Left hindlimb (tissue), 1 donor: ENCODE results near the gene INKA2.

Experiments used
- DNase-seq: peaks from one replicate; pipeline ENCODE4 v3.0.0-alpha.2; 2018

Gene INKA2

DNA sequence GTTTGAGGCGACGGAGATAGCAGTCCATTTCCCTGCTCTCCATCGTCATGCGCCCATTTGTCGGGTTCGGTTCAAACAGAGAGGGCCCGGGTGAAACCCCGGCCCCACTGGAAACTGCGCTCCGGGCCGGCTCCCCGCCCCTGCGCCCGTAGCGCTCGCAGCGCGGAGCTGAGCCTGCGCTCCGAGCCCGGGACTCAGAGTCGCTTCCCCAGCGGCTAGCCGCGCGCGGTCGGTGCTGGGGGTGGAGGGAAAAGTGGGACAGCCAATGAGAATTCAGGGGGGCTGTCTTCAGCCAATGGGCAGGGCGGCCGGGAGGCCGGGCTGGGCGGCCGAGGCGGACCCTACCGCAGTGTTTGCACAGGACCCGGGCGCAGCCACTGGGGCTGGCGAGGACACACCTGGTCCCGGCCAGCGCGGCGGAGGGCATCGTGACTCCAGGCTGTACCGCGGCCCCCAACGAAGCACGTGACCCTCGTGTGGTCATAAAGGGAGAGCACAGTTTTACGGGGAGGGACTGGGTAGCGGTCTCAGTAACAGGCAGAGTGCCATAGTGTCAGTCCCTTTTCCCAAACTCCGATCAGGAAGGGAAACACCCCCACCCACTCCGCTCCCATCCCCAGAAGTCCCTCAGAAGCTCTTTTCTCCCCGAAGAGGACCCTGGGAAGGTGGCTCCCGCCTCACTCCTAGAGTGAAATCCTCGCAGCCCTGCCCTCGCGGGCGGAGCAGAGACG is at the start of gene INKA2:
Gene INKA2 (minus strand): TSS at position 202 of the 731 bp plus-strand sequence. CDS start 153 bp downstream, at position 49.
- peak; percentile 92 for DNase-seq

DNA sequence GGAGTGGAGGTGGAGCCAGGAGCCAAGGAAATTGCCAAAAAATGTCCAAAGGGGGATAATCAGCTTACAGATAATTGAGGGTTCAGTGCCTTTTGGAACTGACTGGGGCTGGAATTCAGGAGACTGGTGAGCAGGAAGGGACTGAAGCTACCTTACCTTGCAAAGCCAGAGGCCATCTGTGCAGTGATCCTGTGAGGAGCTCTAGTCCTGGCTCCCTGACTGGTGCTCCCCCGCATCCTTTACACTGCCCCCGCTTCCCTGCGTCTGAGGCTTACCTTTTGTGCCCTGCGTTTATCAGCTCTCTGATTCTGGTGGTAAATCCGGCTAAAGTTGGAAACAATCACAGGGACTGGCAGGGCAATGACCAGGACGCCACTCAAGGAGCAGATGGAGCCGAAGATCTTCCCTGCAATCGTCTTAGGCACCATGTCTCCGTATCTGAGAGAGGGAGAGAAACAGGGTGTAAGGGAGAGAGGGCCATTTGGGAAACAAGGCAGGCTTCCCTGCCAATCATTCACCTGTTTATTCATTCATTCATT is 47.5 kb upstream of the INKA2 start:
- DNase-seq: no peak

DNA sequence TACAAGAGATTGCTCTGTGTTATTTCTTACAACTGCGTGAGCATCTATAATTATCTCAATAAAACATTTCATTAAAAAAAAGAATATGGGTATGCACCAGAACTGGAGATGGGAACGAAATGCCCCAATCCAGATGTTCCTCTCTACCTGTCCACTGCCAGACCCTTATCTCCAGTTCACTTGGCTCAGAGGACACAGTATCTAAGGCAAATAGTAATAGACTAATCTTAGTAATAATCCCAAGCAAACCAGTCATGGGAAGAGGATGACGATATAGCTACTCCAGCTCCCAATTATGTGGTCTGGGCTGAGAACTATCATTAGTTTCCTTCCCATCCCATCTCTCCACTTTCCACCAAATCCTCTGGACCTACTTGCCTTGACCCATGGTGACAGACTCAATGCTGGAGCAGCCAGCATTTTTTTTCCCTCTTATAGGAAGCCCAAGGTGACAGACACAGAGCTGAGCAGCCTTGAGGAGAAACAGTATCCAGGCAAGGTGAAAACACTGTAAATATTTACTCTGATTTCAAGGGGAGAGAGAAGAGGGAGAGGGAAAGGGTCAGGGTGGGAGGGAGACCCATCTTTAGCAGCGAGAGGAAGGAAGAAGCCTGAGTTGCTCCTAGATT is 45.2 kb upstream of the INKA2 start:
- DNase-seq: no peak

DNA sequence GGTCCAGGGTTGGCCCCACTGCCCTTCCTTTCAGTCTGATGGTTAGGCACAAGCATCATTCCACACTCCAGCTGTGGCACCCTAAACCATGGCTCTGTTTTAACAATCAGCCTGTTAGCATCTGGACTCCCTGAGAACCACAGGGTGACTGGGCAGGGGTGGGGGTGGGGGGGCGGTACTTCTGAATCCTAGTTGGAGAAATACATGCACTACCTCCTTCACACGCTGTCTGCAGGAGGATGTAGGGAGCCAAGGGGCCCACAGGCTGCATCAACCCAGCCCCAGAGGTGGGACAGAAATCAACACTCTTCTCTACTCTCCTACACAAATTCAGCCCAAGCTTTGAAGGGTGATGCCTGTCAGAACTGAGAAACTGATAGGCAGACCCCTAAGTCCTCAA is 40.4 kb upstream of the INKA2 start:
- no peak for DNase-seq

DNA sequence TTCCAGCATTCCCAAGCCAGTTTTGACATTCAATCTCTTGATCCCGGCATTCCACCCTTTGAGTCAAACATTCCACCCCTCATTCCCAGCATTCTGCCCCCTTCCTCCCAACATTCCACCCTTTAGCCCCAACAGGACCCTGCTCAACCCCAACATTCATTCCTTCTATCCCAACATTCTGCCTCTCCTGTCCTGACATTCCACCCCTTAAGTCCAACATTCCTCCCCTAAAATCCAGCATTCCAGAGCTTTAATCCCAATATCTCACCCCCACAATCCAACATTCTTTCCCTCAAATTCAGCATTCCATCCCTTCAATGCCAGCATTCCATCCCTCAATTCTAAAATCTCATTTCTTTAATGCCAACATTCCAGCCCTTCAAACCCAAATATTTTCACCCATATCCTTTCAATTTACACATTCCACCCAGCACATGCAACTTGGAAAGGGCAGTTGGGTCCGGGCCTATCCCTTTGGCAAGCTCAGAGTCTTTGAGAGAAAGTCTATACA is 39.4 kb upstream of the INKA2 start:
- DNase-seq: no peak

DNA sequence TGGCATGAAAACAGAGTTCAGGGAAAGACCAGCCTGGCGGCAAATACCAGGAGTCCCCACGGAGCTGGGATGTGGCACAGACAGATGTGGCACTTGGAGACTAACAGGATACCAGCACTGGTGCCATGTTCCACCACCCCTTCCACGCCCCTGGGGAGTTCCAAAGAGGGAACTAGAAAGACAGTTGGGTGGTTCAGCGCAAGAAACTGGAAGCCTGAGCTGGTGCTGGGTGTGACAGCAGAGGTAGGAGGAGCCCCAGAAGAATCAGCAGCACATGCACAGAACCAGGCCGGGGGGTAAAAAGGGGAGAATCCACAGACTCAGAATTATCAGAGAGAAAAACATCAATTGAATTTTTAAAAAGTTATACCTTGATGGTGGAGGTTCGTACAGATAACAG is 38.9 kb upstream of the INKA2 start:
- no peak for DNase-seq

DNA sequence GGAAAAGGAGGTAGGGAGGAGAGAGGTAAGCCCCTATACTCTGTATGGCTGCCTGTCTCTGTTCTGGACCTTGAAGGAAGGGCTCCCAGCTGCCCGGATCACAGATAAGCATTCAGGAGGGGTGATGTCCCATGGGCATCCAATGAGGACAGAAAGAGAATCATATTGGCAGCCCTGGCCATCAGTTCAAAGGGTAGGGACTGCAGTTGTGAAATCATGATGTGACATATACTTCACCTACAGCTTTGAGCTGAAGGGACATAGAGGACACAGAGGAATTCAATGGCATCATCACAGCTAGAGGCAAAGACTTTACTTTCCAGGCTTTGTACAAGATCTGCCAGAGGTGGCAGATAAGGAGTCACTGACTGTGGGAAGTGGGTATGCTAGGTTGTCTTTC is 38.1 kb upstream of the INKA2 start:
- no peak for DNase-seq

DNA sequence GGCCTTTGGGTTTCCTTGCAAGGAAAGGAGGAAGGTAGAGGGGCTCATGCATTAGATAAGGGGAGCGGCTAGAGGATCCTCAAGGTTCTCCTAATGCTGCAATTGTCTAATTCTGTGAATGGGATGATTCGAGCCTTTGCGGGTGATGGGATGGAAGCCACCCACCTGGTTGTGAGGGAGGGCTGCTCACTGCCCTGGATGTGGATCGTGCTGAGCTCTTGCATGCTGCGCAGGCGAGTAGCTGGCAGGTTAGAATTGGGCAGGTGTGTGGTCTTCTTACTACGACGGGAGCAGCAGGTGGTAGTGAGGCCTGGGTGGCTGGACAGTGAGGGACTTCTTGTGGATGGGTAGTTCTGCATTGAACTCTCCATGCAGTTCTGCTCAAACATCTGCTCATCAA is 37.7 kb upstream of the INKA2 start:
- no peak for DNase-seq

DNA sequence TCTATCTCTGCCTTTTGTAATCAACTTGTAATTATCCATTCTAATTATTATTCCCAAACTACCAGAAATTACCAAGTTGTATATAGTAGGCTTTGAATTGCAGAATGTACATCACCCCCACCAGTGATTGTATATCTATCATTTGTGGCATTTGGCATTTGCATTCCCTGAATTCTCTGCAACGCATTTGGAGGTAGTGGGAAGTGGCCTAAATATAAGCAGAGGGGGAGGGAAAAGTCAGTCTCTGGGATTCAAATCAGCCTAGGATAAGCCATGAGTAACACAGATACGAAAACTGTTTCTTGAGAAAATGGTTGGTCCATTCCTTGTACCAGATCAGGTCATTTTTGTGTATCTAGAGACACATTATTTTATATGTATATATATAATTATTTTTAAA is 37.2 kb upstream of the INKA2 start:
- no peak for DNase-seq

DNA sequence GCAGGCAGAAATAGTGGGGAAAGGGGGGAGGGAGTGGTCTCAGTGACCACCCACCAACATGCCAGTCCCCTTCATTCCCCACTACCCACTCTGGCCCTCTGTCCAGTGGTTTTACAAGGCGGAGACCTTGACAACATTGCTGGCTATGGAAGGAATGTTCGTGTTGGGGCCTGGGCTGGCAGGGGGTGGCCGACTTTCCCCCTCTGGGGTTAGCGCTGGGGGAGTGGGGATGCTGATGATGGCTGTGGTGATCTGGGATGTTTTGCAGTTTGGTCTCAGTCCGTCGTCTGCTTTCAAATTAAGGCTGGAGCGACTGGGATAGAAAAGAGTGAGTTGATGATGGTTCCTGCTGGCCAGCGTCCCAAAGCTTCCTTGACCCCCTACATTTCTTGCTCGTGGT is 36.8 kb upstream of the INKA2 start:
- no peak for DNase-seq

DNA sequence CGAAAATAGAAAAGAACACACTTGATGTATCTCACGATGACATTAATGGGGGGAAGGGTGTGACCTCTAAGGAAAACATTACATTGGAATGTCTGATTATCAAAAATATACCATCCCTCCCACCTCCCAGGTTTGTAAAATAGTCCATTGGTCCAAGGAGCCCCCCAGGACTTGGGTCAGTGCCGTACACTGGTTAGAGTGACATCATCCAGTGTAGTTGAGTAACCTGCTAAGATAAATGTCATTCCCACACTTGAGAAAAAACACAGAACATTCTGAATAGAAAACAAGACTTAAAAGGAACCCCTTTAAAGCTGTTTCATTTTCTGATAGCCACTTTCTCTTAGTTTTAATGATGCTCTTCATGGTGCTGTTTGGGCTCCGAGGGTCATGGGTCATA is 31.7 kb upstream of the INKA2 start:
- no peak for DNase-seq

DNA sequence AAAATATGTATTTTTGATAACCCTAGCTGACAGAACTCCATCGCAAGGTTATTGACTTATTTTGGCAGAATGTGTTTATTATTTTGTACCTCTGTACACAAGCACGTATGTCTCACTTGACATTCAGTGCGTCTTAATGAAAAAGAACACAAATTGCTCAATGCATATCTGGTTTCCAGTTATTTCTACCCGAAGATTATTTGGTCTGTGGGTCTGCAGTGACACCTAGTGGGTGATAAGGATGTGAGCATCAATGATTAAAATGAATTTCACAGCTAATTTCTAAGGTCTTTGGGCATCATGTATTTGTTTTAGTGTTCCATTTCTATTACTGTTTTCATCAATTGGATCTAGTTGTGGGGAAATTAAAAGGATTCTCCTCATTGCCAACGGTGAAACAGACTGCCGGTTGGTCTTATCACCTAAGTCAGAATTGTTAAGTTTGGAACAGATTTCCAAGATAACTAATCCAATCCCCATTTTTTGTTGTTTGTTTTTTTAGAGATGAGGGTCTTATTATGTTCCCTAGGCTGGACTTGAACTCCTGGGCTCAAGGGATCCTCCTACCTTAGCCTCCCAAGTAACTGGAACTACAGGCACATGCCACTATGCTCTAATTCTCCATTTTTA is 30.4 kb upstream of the INKA2 start:
- DNase-seq: no peak

DNA sequence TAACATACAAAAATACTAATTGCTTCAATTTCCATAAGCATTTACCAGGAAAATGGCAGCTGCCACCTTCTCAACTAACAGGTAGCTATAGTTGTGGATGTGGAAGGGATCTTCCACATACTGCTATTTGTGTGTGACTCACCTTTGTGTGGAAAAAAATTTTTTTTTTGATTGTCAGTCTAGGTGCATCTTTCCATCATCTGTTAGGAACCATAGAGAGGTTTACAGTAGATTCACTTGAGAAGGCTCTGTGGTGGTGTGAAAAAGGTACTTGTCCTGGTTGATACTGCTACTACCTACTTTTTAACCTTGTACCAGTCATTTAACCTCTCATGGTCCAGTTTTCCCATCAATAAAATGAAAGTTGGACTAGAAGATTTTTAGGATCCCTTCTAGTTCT is 29.4 kb upstream of the INKA2 start:
- DNase-seq: no peak

DNA sequence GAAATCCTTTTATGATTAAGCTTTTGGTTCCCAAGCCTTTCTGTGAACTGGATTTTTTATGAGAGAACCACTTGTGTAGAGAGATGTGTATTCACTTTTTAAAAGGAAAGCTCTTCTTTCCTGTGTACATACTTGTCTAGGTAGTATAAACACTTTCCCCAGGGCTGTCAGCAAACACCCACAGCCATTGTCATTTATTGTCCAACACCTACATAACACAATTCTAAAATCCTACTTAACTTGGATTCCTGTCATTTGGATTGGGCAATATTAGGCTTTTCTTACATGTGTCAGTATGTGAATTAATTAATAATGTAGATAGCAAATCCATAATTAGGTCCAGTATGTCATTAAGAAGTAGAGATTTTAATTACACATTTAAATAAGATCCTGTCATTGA is 28.8 kb upstream of the INKA2 start:
- no peak for DNase-seq

DNA sequence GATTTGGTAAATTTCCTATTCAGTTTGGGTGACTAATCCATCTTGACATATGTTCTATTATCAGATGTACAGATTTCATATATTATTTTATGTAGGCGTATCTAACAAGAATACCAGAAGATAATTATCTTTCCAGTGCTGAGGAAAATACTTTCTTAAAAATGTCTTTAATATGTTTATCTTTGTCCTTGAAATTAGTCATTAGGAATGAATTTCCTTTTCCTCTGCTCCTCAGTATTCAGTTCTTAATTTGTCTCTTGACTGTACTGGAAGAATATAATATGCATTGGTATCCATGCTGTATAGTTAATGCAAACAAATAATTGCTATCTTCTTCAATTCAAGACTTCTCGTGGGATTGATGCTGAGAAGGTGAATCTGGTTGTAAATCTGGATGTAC is 23.1 kb upstream of the INKA2 start:
- no peak for DNase-seq

DNA sequence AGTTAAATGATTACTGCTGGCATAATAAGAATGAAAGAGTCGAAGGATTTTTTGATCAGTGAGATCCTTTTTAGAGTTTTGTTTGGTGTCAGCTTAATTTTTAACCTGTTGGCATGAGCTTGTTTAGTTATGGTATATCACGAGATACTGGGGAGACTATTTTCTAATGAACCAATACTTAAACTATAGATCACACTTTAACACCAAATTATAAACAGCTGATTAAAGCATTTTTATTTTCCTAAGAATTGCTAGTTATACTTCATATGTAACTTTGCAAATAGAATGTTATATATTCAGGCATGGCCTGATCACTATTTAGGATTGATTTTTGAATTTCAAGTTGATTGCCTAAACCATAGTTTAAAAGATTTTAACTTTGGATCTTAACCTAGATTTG is 22.5 kb upstream of the INKA2 start:
- no peak for DNase-seq

DNA sequence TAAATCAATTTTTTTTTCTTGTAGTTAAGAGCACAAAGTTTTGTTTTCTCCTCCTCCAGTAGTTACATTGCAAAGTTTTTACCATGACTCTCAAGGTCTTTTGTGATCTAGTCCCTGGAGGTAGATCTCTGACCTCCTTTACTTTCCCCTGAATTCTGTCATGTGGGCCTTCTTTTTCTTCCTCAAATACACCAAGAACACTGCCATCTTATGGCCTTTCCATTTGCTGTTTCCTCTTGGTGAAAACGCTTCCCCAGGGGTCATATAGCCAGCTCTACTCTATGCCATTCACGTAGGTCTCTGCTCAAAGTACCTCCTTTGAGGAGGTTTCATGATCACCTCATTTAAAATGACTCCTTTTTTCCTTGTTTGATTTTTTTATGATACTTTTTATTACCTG is 19.2 kb upstream of the INKA2 start:
- no peak for DNase-seq

DNA sequence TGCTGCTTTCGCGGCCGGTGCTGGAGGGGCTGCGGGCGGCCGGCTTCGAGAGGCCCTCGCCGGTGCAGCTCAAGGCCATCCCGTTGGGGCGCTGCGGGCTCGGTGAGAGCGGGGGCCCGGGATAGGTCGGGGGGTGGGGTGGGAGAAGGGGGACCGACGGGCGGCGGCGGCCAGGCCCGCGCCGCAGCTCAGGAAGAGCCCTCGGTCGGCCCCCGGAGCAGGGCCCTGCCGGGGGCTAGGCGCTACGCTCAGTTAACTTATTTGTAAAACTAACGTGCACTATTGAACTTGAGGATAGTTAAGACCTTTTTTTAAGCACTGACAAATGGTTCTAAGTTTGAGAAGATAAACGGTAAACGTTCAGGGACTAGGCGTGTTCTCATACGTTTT is 16.9 kb upstream of the INKA2 start:
- DNase-seq: no peak

DNA sequence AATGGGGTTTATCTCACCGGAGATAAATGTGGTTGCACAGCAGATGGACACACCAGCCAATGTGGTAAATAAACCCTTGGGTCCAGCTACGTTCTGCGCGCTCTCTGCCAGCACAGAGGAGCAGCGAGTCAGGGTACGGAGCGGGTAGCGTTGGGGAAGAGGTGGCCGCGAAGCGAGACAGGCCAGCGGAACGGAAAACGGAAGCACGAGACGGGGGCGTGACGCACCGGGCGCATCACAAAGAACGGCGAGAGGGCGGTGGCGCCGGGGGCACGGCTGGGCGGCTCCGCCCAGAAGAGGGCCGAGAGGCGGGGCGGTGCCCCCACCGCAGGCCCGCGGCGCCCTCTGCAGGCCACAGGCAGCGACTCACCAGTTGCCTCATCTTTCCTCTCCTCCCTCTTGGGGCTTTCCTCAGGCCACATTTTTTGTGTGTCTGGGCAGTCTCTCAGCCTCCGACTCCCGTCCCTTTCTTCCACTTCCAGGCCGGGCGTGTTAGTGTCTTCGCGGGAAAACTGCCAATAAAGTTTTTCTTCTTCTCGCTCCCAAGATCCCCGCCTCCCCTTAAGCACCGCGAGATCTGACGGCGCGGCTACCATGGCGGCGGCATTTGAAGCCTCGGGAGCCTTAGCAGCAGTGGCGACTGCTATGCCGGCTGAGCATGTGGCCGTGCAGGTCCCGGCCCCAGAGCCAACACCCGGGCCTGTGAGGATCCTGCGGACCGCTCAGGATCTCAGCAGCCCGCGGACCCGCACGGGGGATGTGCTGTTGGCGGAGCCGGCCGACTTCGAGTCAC is 16.3 kb upstream of the INKA2 start, which contains the start of gene DDX20:
Gene DDX20 (plus strand): TSS at position 571 of the 793 bp plus-strand sequence. CDS start 24 bp downstream, at position 595.
- DNase-seq: peak; percentile 94

DNA sequence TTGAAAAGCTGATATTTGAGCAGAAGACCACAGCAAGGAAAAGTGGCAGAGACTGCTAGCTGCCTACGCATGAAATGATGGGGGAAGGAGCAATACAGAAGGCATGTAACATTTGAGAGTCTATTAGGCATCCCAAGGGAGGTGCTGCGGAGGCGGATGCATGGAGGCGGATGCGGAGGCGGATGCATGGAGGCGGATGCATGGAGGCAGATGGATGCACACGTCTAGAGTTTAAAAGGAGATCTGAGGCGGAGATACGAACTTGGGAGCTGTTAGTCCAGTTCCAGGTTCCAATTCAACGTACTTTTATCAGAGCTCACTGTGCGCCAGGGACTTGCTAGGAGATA is 15.8 kb upstream of the INKA2 start:
- peak; percentile 66 for DNase-seq

DNA sequence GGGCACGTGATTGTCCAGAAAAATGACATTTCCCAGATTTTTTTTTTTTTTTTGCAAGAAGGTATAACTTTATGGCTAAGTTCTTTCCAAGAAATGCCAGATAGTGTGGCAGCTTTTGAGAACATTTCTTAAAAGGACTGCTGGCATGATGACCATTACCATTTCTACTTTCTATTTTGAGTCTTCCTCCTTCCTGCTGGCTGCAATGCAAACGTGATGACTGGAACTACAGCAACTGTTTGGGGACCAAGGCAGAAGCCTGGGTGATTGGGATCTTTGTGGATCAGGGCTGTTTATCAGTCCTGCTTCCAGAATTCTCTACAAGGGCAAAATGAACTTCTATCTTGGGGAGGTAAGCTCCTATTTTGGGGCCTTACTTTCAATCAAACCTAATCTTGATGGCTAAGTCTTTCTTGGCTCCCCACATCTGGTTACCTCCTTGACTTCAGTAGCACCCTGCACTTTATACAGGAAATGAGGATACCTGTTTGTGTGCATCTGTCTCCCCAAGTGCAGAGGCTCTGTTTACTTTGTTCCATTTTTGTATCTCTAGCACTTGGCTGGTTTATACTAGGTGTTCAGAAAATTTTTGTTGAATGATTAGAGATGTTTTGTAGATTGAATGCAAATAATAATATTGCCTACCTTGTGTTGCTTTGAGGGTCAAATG is 12.8 kb upstream of the INKA2 start:
- DNase-seq: no peak

DNA sequence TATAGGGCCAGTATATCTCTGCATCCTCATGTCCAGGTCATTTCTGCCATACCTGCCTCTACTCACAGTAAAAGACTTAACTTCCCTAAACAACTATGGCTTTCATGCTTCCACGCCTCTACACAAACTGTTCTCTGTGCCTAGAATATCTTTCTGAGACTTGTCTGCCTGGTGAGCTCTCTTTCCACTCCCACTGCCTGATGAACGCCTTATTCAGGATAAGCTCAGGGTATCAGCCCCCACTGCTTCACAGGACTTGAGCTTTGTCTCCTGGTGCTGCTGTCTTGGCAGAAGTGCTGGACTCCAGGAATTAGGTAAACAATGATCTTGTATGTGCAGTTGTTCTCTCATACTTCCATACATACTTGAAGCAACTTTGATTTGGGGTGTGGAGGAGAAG is 11.7 kb upstream of the INKA2 start:
- DNase-seq: no peak

DNA sequence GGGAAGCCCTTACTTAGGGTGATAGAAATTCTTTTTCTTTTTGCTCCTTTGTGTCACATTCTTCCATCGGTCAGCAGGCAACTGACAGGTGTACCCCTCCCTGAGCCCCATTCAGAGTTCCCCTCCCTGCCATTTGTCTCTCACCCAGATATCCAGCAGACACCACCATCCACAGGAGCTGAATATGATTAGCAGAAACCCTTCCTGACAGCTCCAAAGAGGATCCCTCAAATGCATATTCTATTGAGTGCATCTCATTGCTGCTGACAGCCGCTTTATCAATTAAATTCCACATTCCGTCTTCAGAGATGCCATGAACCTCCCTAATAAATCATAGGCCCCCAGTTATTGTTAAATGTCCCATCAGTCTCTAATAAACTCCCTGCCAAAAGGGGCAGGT is 10.4 kb upstream of the INKA2 start:
- DNase-seq: no peak
